ENCODE measurements around the gene KLHL14. TPM values are rescaled to one million over a fixed set of nuclear protein-coding genes. Genes with fewer than 3 reads are reported as not detected.

The KLHL14 gene
- total RNA-seq, 1 donor from 2014 or later: 0.13 TPM

DNA sequence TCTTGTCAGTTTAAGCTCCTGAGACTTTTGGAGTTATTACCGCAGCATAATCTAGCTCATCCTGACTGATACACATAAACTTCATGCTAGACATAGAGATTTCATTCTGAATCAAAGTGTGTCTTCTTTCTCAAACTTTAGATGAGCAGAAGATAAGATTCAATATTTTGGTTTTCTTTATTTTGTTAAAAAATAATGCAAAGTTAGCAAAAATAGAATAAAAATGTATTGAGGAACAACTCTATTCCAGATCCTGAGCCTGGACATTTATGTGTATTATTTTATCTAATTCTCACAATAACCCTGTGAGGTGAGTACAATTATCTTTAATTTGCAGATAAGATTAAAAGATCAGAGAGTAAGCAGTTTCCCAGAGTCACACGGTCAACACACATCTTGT lies 38.4 kb downstream of the KLHL14 start:
- peaks cover 2% of the 10 kb centered on the region for H3K27me3 Mint-ChIP-seq (ENCODE audit: insufficient read depth, low read depth)
- H3K27ac ChIP-seq: no peak overlapping the region
- H3K4me2 ChIP-seq: no peak overlapping the region
- no peak overlapping the region for H2AFZ ChIP-seq (replicated peaks)
- H4K20me1 ChIP-seq (ENCODE audit: low read depth): no peaks in the 10 kb centered on the region
- H3K4me3 Mint-ChIP-seq: no peak overlapping the region
- H3K79me2 ChIP-seq (ENCODE audit: low read depth): no peaks in the 10 kb centered on the region
- no peaks in the 10 kb centered on the region for H3F3A ChIP-seq (ENCODE audit: low read depth)
- peaks cover 57% of the 10 kb centered on the region for H3K36me3 Mint-ChIP-seq
- no peak overlapping the region for H3K27ac Mint-ChIP-seq
- DNase-seq (ENCODE audit: low spot score): no peak
- H3K4me1 ChIP-seq: no peaks in the 10 kb centered on the region
- no peaks in the 10 kb centered on the region for H3K27me3 ChIP-seq
- H3K9me3 ChIP-seq (ENCODE audit: low read depth): no peaks in the 10 kb centered on the region
- H3K4me1 Mint-ChIP-seq: peaks cover 21% of the 10 kb centered on the region
- H3K4me3 ChIP-seq: no peak overlapping the region
- no peak for TF ChIP-seq EZH2phosphoT487 (IDR thresholded peaks at IDR 0.05)
- no peak for TF ChIP-seq EZH2 (IDR thresholded peaks at IDR 0.05)
- TF ChIP-seq, protein P1, sequence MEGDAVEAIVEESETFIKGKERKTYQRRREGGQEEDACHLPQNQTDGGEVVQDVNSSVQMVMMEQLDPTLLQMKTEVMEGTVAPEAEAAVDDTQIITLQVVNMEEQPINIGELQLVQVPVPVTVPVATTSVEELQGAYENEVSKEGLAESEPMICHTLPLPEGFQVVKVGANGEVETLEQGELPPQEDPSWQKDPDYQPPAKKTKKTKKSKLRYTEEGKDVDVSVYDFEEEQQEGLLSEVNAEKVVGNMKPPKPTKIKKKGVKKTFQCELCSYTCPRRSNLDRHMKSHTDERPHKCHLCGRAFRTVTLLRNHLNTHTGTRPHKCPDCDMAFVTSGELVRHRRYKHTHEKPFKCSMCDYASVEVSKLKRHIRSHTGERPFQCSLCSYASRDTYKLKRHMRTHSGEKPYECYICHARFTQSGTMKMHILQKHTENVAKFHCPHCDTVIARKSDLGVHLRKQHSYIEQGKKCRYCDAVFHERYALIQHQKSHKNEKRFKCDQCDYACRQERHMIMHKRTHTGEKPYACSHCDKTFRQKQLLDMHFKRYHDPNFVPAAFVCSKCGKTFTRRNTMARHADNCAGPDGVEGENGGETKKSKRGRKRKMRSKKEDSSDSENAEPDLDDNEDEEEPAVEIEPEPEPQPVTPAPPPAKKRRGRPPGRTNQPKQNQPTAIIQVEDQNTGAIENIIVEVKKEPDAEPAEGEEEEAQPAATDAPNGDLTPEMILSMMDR (IDR thresholded peaks at IDR 0.05): no peak
- no peak overlapping the region for H3K9ac ChIP-seq
- no peaks in the 10 kb centered on the region for H3K36me3 ChIP-seq
- peaks cover 7% of the 10 kb centered on the region for H3K9me3 Mint-ChIP-seq

DNA sequence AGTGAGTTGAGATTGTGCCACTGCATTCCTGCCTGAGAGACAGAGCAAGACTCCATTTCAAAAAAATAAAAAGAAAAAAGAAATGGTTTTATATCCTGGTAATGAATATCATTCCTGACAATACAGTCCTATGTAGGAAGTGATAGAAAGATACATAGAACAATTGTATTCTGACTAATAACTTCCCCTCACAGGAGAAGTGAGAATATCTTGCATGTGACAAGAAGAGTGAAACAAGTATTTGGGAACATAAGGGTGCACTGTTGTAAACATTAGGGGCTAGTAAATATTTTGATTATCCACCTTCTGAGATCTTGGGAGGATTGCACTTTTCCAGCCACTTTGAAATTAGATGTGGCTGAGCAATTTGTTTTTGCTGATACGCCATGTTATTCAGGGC lies 40.7 kb downstream of the KLHL14 start:
- no peaks in the 10 kb centered on the region for H3F3A ChIP-seq (ENCODE audit: low read depth)
- no peaks in the 10 kb centered on the region for H4K20me1 ChIP-seq (ENCODE audit: low read depth)
- TF ChIP-seq EZH2phosphoT487 (IDR thresholded peaks at IDR 0.05): no peak
- TF ChIP-seq, protein P1 (IDR thresholded peaks at IDR 0.05): no peak
- TF ChIP-seq EZH2 (IDR thresholded peaks at IDR 0.05): no peak
- no peak overlapping the region for H2AFZ ChIP-seq (replicated peaks)
- H3K36me3 Mint-ChIP-seq: peaks cover 51% of the 10 kb centered on the region
- no peak overlapping the region for H3K27ac ChIP-seq
- no peaks in the 10 kb centered on the region for H3K27me3 Mint-ChIP-seq (ENCODE audit: insufficient read depth, low read depth)
- H3K4me1 Mint-ChIP-seq: peaks cover 23% of the 10 kb centered on the region
- no peaks in the 10 kb centered on the region for H3K79me2 ChIP-seq (ENCODE audit: low read depth)
- H3K9me3 ChIP-seq (ENCODE audit: low read depth): no peaks in the 10 kb centered on the region
- no peaks in the 10 kb centered on the region for H3K36me3 ChIP-seq
- no peaks in the 10 kb centered on the region for H3K4me1 ChIP-seq
- no peak for DNase-seq (ENCODE audit: low spot score)
- no peaks in the 10 kb centered on the region for H3K27me3 ChIP-seq
- peaks cover 7% of the 10 kb centered on the region for H3K9me3 Mint-ChIP-seq
- H3K27ac Mint-ChIP-seq: no peak overlapping the region
- no peak overlapping the region for H3K4me2 ChIP-seq
- H3K9ac ChIP-seq: no peak overlapping the region
- no peak overlapping the region for H3K4me3 ChIP-seq
- no peak overlapping the region for H3K4me3 Mint-ChIP-seq

DNA sequence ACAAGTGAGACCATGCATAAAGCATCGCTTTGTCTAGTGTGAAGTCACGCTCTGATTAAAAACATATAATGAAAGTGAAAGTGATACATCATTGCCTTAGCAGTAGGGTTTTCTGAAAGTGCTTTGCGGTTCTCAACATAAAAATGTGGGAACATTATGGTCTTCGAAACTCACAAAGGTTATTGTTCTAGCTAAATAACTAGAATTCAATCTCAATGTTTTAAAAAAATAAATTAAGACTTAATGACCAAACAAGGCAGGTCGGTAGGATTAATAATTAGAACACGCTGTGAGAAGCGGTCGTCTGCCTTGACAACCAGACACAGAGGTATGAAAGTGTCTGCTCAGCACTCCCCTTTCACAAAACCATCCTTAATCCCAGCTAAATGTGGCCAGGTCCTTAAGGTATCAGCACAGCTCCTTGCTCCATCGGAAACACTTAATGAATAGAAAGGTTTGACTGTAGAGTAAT lies 42.2 kb downstream of the KLHL14 start:
- Mint-ChIP-seq H3K4me1 (peaks cover 23% of the 10 kb centered on the region), H3K27ac (no peak overlapping the region), H3K36me3 (peaks cover 45% of the 10 kb centered on the region), H3K27me3 (ENCODE audit: insufficient read depth, low read depth) (no peaks in the 10 kb centered on the region), H3K9me3 (peaks cover 7% of the 10 kb centered on the region), H3K4me3 (no peak overlapping the region)
- Histone ChIP-seq H3K27me3 (no peaks in the 10 kb centered on the region), H3K9ac (no peak overlapping the region), H3K9me3 (ENCODE audit: low read depth) (no peaks in the 10 kb centered on the region), H2AFZ (replicated peaks) (no peak overlapping the region), H3K36me3 (no peaks in the 10 kb centered on the region), H3K4me3 (no peak overlapping the region), H3K27ac (no peak overlapping the region), H4K20me1 (ENCODE audit: low read depth) (no peaks in the 10 kb centered on the region), H3K4me2 (no peak overlapping the region), H3F3A (ENCODE audit: low read depth) (no peaks in the 10 kb centered on the region), H3K79me2 (ENCODE audit: low read depth) (no peaks in the 10 kb centered on the region), H3K4me1 (no peaks in the 10 kb centered on the region)
- TF ChIP-seq EZH2 (IDR thresholded peaks at IDR 0.05): no peak
- no peak for TF ChIP-seq EZH2phosphoT487 (IDR thresholded peaks at IDR 0.05)
- TF ChIP-seq, protein P1 (IDR thresholded peaks at IDR 0.05): no peak
- DNase-seq (ENCODE audit: low spot score): no peak

Data from neural progenitor cell (in vitro differentiated cells).